ENCODE results near the gene KRTAP6-2. TPM values are rescaled to one million over a fixed set of nuclear protein-coding genes. Genes with fewer than 3 reads are reported as not detected.
A peak's percentile ranks its signal among the peaks of the same experiment; 100 is the strongest.

KRTAP6-2 gene
- total and polyA plus RNA-seq, 2 of the 8 experiments (the other 6 are each of a cell fraction or from before 2014, with no cell fraction given): not detected

- TF ChIP-seq CEBPB (IDR thresholded peaks at IDR 0.05; ENCODE audit: low read depth, low read length): peak; percentile 8; the same call in 1 of the 2 replicates
These were observed 43.6 kb downstream of the KRTAP6-2 start (continued) for GRCh38 chr21:30555095-30555494.

DNA sequence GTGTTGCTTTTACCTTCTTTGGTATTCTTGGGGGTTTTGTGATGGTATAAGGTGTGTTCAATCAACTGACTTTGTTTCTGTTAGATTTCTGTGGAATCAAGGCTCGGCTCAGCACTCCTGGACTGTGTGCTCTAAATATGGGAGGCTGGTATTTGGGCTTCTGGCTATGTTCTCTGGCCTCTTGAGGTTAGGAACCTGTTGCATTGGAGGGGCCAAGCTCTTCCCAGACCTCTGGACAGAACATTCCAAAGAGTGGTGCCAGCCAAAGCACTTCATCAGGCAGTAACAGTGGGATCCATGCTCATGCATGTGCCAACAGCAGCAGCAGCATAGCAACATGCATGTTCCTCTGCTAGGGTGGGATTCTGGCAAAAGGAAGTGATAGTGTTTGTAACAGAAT, 45.9 kb downstream of the KRTAP6-2 start:
- no peaks in the 10 kb centered on the region for H3K9me3 ChIP-seq (ENCODE audit: insufficient read depth in 2 of 2, low read depth in 1 of 2, low read length in 1 of 2)
- 100% methylated on average over 1 of the region's 1 CpG; no CpG with 5 or more reads in 1 of the 2 experiments for WGBS, 2 experiments (ENCODE audit: extremely low coverage in 1 of 2, insufficient coverage in 1 of 2, insufficient read length in 1 of 2, insufficient replicate concordance in 2 of 2, low coverage in 1 of 2, low lambda C conversion rate in 2 of 2, missing lambda C conversion rate in 1 of 2)
- H3K4me2 ChIP-seq (ENCODE audit: insufficient read depth in 1 of 2, low read depth in 2 of 2, low read length in 2 of 2): no peak overlapping the region
- no peaks in the 10 kb centered on the region for H3K79me1 ChIP-seq (ENCODE audit: low read depth, low read length)
- no peak overlapping the region for H3K27ac ChIP-seq (ENCODE audit: low read depth, low read length)
- H3K9ac ChIP-seq (replicated peaks in 1 of 4; ENCODE audit: extremely low read depth in 1 of 4, low read depth in 3 of 4, low read length in 3 of 4): no peak overlapping the region
- H3K14ac ChIP-seq (ENCODE audit: insufficient read length): no peak overlapping the region
- ChIA-PET POLR2A (ENCODE audit: partially characterized antibody) (no interaction called here), CTCF (ENCODE audit: partially characterized antibody) (no interaction called here)
- H4K20me1 ChIP-seq (replicated peaks in 1 of 2; ENCODE audit: control insufficient read depth in 1 of 2, insufficient read depth in 2 of 2, low read length in 2 of 2): no peaks in the 10 kb centered on the region
- H3K4ac ChIP-seq (replicated peaks; ENCODE audit: insufficient read length, low read depth, low read length): no peak overlapping the region
- no peak overlapping the region for H2BK20ac ChIP-seq (ENCODE audit: low read length)
- H3K23ac ChIP-seq (ENCODE audit: insufficient read length): no peak overlapping the region
- H3K4me1 ChIP-seq (replicated peaks in 1 of 4; ENCODE audit: control insufficient read depth in 3 of 4, insufficient read depth in 4 of 4, low read length in 3 of 4): no peaks in the 10 kb centered on the region
- FAIRE-seq (no peak), DNase-seq (ENCODE audit: low read depth in 1 of 2, low spot score in 2 of 2) (no peak)
- H2BK15ac ChIP-seq (ENCODE audit: low read length): no peak overlapping the region
- no peaks in the 10 kb centered on the region for H3K36me3 ChIP-seq (ENCODE audit: control insufficient read depth in 2 of 4, insufficient read depth in 4 of 4, low read length in 3 of 4)
- H3K23me2 ChIP-seq (ENCODE audit: low read depth, low read length): no peaks in the 10 kb centered on the region
- H4K91ac ChIP-seq (replicated peaks; ENCODE audit: insufficient read length, low read length): no peak overlapping the region
- H3K18ac ChIP-seq (ENCODE audit: extremely low read depth, low read length): no peak overlapping the region
- H2BK5ac ChIP-seq (ENCODE audit: low read depth, low read length): no peak overlapping the region
- no peak overlapping the region for H4K8ac ChIP-seq (ENCODE audit: extremely low read depth, insufficient read depth, low read length)
- H3K4me3 ChIP-seq (ENCODE audit: extremely low read depth in 1 of 4, insufficient read depth in 2 of 4, low read depth in 3 of 4, low read length in 4 of 4): no peak overlapping the region
- no peak overlapping the region for H3K56ac ChIP-seq (replicated peaks; ENCODE audit: insufficient read length, low read depth, low read length)
- no peak overlapping the region for H2AK5ac ChIP-seq (ENCODE audit: low read depth, low read length)
- H3K27me3 ChIP-seq (replicated peaks in 1 of 4; ENCODE audit: control insufficient read depth in 3 of 4, extremely low read depth in 1 of 4, insufficient read depth in 3 of 4, low read length in 3 of 4): no peaks in the 10 kb centered on the region
- no peak overlapping the region for H2BK120ac ChIP-seq (replicated peaks; ENCODE audit: low read depth, low read length)
- H4K5ac ChIP-seq (ENCODE audit: insufficient read length, low read depth, low read length): no peak overlapping the region
- H3K79me2 ChIP-seq (ENCODE audit: control insufficient read depth in 1 of 2, insufficient read depth in 2 of 2, low read length in 2 of 2): no peaks in the 10 kb centered on the region
- no peak overlapping the region for H2BK12ac ChIP-seq (ENCODE audit: low read depth, low read length)
- no peak overlapping the region for H2AFZ ChIP-seq (ENCODE audit: low read length)
- TF ChIP-seq EP300 (IDR thresholded peaks at IDR 0.05; ENCODE audit: borderline replicate concordance in 1 of 2, low read depth in 2 of 2, low read length in 2 of 2) (no peak), HDAC6 (IDR thresholded peaks at IDR 0.05; ENCODE audit: low read depth, low read length) (no peak), MAFK (IDR thresholded peaks at IDR 0.05; ENCODE audit: low read depth, low read length) (no peak), RFX5 (IDR thresholded peaks at IDR 0.05; ENCODE audit: borderline replicate concordance, low read depth, low read length) (no peak), ASH2L (IDR thresholded peaks at IDR 0.05; ENCODE audit: low read length) (no peak), SIRT6 (IDR thresholded peaks at IDR 0.05; ENCODE audit: low read length) (no peak), GABPA (IDR thresholded peaks at IDR 0.05; ENCODE audit: borderline replicate concordance, insufficient read depth, low read length) (no peak), RNF2 (IDR thresholded peaks at IDR 0.05; ENCODE audit: borderline replicate concordance, low read depth, low read length, missing control alignments, poor library complexity, severe bottlenecking) (no peak)
- TF ChIP-seq, protein P1, sequence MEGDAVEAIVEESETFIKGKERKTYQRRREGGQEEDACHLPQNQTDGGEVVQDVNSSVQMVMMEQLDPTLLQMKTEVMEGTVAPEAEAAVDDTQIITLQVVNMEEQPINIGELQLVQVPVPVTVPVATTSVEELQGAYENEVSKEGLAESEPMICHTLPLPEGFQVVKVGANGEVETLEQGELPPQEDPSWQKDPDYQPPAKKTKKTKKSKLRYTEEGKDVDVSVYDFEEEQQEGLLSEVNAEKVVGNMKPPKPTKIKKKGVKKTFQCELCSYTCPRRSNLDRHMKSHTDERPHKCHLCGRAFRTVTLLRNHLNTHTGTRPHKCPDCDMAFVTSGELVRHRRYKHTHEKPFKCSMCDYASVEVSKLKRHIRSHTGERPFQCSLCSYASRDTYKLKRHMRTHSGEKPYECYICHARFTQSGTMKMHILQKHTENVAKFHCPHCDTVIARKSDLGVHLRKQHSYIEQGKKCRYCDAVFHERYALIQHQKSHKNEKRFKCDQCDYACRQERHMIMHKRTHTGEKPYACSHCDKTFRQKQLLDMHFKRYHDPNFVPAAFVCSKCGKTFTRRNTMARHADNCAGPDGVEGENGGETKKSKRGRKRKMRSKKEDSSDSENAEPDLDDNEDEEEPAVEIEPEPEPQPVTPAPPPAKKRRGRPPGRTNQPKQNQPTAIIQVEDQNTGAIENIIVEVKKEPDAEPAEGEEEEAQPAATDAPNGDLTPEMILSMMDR (IDR thresholded peaks at IDR 0.05; ENCODE audit: control extremely low read depth in 1 of 3, insufficient read depth in 1 of 3, low read depth in 1 of 3, low read length in 3 of 3): no peak
